GM19023 (cell line): ENCODE data around the gene PKD1.
"Not testable (repeated sequence)": the region's sequence is repeated elsewhere in the genome, so short reads cannot be mapped to it uniquely, and the experiment has no call there.

Experiments used
- ATAC-seq: cut with Tn5 transposase; IDR thresholded peaks from one replicate; pipeline ENCODE4 v1.9.1; 2021; ENCODE audit warnings: mild to moderate bottlenecking, moderate library complexity; ENCODE audit not compliant: unreplicated experiment

Gene PKD1

DNA sequence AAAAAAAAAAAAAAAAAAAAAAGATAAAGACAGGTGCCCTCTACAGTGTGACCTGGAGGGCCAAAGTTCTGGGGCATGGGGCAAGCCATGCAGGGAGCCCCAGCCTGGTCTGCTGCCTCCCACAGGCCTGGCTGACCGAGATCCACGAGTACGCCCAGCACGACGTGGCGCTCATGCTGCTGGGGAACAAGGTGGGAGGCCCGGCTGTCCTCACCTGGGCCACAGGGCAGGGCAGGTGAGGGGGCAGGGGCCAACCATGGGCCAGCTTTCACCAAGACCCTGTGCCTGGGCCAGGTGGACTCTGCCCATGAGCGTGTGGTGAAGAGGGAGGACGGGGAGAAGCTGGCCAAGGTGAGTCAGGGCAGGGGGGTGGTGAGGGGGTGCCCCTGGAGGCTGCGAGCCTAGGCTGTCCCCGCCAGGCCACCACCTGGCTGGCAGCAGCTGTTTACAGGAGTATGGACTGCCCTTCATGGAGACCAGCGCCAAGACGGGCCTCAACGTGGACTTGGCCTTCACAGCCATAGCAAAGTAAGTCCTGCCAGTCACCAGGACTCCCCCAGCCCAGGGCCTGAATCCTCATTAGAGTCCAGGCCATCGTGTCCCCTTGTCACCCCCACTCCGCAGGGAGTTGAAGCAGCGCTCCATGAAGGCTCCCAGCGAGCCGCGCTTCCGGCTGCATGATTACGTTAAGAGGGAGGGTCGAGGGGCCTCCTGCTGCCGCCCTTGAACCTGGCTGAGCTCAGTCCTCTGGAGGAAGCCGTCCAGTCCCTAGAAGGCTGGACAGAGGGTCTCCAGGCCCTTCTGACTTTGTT lies 17.2 kb upstream of the PKD1 start:
- ATAC-seq = no peak

DNA sequence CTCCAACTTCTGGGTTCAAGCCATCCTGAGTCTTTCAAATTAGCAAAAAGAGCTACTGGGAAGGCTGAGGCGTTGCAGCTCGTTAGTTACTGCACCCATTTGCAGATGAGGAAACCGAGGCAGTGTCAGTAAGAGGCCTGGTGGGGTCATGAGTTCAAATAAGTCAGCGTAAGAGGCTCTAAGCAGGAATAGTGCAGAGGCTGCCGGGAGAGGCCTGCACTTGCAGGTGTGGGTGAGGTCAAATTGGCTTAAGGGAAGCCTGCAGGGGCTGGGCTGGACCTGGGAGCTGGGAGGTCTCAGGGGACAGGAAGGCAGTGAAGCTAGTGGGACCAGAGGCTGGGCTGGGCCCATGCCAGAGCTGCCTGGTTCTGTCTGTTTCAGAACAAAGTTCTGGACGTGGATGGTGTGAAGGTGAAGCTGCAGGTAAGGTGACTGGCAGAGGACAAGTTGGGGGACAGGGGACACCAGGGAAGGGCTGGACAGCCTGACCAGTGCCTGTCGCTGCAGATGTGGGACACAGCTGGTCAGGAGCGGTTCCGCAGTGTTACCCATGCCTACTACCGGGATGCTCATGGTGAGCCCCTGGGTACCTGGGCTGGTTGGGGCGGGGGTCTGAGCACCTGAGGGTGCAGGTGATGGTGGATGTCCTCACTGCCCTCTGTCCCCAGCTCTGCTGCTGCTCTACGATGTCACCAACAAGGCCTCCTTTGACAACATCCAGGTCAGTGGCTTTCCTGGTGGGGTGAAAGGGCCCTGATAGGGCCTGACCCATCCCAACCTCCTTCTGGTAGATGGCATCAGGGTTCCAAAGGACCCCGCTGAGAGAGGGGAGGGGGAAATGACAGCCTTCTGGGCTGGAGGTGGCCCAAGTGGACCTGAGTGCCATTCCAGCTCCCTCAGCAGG lies 15.7 kb upstream of the PKD1 start:
- no peak for ATAC-seq

DNA sequence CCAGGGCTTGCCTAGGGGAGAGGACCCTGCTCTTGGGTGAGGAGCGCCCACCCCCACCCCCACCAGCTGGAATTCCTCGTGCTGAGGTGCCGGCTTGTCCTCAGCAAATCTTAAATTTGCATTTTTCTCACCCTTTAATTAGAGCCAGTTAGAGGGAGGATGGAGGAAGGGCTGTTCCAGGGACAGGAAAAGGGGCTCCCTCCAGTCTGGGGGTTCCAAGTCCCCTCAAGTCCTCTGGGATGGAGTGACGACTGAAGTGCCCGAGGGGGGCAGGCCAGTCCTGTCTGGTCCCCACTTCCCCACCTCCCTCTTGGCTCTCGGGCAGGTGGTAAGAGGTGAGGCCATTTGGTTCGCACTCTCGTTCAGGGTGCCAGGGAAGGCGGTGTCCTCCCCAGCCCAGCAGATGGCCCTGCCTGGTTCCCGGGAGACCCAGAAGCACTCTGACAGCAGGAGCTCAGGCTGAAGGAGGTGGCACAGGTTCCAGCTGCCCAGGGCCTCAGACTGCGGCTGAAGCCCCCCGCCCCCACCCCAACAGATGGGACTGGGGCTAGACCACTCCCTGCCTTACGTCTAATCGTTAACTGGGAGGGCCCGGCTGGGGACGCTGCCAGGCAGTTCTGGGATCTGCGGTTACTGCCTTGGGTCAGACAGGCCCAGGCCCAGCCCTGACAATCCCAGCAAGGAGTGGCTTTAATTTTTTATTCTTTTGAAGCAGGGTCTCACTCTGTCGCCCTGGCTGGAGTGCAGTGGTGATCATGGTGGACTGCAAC lies 14.9 kb upstream of the PKD1 start:
- ATAC-seq = no peak

DNA sequence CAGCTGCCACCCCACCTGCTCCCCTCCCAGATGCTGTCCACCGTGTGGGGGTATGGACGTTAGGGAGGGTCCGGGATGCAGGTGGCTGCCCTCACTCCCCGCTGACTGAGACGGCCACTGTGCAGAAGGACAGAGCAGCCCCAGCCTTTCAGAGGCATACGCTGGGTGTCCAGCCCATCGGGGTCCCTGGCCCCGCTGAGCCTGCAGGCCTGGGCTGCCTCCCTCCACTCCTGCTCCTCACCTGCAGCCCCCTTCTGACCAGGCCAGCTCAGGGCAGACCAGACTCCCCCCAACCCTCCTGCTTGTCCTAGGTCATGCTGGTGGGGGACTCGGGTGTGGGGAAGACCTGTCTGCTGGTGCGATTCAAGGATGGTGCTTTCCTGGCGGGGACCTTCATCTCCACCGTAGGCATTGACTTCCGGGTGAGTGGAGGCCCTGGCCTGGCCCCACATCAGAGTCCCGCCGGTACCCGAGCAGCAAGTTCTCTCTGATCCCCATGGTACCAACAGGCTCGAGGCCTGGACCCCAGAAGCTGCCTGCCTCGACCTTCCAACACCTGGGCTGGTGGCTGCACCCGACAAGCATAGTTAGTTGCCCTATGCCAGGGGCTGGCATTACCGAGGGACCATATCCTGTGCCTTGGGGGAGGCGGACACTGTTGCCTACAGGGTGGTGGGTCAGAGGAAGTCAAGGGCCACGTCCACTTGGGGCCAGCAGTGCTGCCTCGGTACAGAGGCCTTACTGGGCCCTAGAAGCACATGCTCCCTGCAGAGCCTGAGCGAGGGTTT lies 14.1 kb upstream of the PKD1 start:
- ATAC-seq = no peak

DNA sequence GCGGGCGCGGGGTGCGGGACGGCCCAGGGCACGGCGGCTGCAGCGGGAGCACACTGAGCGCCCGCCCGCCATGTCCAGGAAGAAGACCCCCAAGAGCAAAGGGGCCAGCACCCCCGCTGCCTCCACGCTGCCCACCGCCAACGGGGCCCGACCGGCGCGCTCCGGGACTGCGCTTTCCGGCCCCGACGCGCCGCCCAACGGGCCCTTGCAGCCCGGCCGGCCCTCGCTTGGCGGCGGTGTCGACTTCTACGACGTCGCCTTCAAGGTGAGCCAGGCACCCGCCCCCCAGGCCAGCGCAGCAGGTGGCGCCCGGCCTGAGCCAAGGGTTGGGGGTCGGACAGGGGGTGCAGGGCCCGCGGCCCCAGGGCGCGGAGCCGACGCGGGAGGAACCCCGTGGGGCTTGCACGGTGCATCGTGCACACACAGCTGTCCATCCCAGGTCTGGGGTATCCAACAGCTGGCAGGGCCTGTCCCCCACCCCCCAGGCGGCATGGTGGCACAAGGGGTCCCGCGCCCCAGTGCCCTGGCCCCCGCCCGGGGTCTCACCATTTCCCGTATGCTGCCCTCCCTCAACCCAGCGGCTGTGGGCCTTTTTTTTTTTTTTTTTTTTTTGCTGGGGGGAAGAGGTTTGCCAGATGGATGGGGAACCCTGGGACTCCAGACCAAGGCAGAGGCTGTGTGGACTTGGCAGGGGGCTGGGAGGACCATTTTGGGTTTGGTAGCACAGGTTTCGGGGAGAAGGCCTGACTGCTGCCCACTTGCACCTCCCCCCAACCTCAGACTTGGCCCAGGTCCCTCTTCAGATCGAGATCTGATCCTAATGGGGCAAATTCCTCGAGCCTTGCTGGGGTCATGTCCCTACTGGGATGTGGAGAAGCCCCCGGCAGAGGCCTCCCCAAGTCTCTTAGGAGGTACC lies 13.3 kb upstream of the PKD1 start:
- no peak for ATAC-seq

DNA sequence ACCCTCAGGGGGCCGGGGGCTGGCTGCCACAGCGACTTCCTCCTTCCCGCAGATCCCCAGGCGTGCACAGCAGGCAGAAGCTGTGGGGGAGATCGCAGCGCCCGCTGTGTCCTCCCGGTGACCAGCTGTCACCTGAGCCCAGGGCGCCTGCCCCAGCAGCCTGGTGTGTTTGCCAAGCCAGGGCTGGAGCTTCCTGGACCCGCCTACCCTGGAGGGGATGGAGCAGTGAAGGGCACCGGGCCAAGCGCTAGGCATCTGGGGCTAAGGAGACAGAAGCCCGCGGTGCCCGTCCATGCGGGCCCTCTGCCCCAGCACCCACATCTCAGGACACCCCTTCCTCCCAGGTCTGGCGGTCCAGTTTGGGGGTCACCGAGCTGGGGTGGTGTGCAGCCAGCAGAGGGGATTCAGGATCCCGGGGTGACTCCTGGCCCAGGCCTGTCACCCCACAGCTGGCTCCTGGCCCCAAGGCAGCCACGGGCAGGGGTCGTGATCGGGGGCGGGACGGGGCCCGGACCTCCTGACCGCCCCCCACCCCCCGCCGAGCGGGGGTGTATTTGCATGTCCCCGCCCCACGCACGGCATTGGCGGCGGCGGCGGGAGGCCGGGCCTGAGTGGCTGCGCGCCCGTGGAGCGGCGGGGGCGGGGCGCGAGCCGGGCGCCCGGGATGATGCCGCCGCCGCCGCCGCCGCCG lies 12.4 kb upstream of the PKD1 start, which contains the start of gene RAB26:
RAB26 (plus strand) TSS at position 645 of the 691 bp plus-strand sequence. CDS start 159 bp downstream, outside the sequence.
- no peak for ATAC-seq

DNA sequence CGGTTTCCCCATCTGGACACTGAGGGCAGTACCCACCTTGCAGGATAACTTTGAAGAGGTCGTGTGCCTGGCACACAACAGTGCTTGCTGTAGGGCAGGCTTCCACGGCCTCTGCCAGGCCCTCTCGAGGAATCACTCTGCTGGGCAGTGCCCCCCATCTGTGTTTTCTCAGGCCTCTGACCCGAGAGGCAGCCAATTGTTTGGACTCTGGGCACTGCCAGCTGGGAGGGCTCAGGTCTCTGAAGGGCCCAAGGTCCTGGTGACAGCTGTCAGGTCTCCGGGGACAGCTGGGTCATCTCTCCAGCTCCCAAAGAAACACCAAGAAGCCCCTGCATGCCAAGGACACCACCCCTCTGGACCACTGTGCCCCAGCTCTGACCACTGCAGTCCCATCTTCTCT lies 11.7 kb upstream of the PKD1 start:
- ATAC-seq = no peak

DNA sequence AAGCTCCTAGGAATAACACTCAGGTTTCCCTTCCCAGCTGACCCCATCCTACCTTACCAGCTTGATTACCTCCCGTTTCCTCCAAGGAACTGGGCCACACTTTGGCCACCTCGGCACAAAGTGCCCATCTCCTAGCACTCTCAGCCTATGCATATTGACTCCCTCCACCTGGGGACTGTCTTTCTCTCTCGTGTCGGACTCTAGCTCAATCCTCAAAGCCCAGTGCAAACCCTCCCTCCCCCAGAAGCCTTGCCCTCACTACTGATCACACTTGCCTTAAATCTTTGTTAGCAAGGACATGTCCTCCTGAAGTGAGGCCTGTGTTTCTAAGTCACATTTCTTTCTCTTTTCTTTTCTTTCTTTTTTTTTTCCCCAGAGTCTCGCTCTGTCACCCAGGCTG lies 10.1 kb upstream of the PKD1 start:
- no peak for ATAC-seq

DNA sequence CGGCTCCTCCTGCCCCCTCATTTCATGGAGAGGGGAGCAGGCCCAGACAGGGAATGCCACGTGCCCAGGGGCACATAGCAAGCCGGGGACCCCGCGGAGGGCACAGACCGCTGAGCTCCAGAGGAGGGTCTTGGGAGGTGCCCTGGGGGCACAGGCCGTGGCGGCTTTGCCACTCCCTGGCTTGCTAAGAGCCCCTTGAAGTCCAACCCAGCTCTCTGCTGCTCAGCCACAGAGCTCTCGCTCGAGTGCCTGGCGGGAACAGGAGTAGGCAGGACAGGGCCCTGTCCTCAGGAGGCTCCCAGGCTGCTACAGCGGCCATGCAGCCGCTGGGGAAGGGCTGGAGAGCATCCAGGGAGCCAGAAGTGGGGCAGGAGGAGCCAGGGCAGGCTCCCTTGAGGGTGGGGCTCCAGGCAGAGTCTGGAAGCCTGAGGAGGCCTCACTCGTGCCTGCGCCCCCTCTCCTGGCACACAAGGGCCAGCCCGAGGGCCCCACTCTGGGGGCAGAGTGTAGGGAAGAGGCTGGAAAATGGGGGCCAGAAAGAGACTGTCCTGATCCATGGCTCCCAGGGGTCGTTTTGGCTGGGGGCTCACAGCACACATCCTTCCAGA lies 8.3 kb upstream of the PKD1 start:
- ATAC-seq = no peak

DNA sequence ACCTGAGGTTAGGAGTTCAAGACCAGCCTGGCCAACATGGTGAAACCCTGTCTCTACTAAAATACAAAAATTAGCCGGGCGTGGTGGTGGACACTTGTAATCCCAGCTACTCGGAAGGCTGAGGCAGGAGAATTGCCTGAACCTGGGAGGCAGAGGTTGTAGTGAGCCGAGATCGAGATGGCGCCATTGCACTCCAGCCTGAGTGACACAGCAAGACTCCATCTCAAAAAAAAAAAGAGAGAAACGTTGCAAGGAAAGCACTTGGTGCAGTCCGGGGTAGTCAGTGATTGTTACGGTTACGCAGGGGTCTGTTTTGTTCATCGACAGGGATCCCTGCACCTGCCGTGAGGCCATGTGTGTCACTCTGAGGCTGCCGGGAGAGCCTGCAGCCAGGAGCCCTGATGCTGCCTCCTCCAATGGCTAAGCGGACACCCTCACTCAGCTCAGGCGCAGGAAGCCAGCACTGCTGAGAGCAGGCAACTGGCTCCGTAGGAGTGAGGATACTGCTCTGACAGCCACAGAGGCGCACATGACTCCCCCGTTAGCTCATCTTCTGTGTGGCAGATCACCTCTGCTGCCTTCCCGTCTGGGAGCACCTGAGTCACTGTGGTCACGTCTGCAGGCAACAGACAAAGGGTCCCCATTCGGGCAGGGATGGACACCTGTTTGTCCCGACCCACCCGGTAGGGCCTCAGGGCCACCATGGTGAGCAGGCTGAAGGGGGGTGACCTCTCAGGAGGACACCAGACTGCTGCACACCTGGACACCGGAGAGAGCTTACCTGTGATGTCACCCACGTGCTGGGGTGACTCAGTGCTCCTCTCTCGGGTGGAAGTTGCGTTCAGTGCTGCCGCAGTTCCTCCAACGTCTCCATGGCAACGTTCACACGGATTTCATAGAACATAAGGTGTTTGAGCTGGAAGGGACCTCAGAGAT lies 7.5 kb upstream of the PKD1 start:
- ATAC-seq = no peak

DNA sequence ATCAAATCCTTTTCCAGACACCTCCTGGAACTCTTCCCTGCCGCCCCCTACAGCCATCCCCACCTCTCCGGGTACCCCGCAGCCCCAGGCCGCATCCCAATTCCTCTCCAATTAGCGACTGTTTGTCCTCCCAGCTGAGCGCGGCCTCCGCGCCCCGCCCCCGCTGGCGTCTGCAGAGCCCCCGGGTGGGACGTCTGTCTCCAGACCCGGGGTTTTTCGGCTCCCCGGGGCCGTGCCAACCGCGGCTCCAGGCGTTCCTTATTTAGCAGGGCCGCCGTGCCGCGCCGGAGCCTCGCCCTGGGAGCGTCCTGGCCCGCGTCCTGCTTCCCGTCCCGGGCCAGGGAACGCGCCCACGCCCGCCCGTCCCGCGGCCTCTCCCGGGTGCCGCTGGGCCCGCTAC lies 627 bp downstream of the PKD1 start:
- ATAC-seq = not testable (repeated sequence)

DNA sequence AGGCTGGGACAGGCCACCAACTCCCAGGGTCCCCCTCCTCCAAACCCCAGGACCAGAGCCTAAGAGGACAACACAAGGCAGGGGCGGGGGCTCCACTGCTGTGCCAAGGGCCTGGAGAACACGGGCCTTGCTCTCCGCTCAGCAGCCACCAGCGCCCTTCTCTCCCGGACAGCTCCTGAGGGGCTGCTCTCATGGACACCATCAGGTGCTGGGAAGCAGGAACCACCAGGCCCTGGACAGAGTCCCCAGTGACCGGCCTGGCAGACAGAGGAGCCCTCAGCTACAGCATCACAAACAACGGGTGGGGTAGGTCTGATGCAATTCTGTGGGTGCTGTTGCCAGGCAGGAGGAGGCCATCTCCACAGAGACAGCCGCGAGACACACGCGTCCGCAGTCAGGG lies 1.9 kb downstream of the PKD1 start:
- not testable (repeated sequence) for ATAC-seq

DNA sequence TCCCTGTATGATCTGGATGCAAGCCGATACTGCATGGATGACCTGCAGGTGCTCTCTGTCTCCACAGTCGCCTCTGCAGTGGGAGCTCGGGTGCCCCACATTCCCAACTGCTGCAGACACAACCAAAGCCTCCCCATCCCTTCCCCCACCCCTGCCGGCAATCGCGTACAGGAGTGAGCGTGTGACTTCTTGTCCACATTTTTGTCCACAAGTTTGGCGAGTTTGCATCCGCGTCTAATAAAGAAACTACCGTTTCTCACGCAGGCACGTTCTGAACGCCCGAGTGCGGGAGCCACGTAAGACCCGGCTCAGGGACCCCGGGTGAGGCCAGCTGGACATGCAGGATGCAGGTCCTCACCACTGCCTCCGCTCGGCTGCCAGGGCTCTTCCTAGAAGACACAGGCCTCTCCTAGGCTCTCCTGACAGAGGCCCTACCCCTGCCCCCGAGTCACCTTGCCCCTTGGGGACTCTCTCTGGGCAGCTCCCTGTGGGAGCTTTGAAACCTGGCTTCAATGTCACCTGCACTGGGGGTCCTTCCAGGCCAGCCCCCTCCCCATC lies 5.7 kb downstream of the PKD1 start:
- not testable (repeated sequence) for ATAC-seq

DNA sequence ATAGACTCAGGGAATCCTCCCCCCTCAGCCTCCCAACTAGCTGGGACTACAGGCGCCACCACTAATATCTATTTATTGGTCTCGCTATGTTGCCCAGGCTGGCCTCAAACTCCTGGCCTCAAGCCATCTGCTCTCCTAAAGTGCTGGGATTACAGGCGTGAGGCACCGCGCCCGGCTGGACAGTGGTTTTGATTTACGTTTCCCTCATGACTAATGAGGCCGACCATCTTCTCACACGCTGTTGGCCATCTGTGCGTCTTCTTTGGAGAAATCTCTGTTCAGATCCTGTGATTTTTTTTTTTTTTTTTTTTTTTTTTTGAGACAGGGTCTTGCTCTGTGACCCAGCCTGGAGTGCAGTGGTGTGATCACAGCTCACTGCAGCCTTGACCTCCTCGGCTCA lies 6.4 kb downstream of the PKD1 start:
- ATAC-seq = not testable (repeated sequence)

DNA sequence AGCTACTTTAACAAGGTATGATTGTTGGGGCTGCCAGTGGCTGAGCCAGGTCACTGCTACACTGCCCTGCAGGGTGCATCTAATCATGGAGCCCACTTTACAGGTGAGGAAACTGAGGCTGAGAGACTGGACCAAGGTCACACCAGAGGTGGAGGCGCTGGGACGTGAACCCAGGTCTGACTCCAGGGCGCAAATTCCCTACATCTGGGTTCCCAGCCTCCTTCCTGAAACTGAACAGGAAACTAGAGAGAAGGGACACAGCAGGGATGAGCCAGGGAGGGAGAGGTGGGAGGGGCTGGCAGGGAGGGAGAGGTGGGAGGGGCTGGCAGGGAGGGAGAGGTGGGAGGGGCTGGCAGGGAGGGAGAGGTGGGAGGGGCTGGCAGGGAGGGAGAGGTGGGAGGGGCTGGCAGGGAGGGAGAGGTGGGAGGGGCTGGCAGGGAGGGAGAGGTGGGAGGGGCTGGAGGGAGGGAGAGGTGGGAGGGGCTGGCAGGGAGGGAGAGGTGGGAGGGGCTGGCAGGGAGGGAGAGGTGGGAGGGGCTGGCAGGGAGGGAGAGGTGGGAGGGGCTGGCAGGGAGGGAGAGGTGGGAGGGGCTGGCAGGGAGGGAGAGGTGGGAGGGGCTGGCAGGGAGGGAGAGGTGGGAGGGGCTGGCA lies 7.9 kb downstream of the PKD1 start:
- not testable (repeated sequence) for ATAC-seq

DNA sequence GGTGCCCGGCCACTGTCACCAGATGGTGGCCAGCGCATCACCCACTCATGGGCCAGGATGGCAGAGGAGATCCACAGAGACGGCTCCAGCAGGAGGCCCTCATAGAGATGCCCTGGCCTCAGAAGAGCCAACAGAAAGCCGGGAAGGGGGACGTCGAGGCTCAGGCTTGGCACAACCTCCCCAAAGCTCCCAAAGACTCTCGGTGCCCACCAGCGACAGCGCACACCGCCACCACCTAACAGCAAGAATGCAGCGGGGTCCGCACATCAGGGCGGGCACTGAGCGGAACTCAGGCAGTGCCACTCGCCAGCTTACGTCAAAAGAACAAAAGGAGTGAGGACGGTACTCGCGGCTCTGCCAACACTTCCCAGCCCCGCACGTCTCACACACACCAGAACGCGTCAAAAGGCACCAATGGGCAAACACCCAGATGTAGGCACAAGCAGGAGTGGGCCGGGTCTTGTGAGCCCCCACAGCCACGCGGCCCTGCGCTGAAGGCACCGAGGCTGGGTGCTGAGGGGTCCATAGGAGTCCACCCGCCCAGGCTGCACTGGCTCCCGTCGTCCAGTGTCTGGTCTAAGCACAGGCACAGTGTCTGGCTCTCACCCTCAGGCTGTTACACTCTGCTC lies 8.7 kb downstream of the PKD1 start:
- ATAC-seq = not testable (repeated sequence)
